Measurements from ENCODE around the gene IFT74.
"Not testable (repeated sequence)": the region's sequence is repeated elsewhere in the genome, so short reads cannot be mapped to it uniquely, and the experiment has no call there.

The IFT74 gene

GRCh38 chr9:27093384-27094067, 137.3 kb downstream of the IFT74 start:
- not testable (repeated sequence) for ATAC-seq (replicated peaks; ENCODE audit: extremely low read depth, poor library complexity, severe bottlenecking); DNase-seq (ENCODE audit: low spot score in 2 of 2); H3K9me3 Mint-ChIP-seq; H3K4me1 Mint-ChIP-seq; H3K4me3 Mint-ChIP-seq; H3K27ac Mint-ChIP-seq (ENCODE audit: low read depth); H3K36me3 Mint-ChIP-seq (ENCODE audit: insufficient read depth)
- peaks cover 35% of the 10 kb centered on the region for H3K27me3 Mint-ChIP-seq

DNA sequence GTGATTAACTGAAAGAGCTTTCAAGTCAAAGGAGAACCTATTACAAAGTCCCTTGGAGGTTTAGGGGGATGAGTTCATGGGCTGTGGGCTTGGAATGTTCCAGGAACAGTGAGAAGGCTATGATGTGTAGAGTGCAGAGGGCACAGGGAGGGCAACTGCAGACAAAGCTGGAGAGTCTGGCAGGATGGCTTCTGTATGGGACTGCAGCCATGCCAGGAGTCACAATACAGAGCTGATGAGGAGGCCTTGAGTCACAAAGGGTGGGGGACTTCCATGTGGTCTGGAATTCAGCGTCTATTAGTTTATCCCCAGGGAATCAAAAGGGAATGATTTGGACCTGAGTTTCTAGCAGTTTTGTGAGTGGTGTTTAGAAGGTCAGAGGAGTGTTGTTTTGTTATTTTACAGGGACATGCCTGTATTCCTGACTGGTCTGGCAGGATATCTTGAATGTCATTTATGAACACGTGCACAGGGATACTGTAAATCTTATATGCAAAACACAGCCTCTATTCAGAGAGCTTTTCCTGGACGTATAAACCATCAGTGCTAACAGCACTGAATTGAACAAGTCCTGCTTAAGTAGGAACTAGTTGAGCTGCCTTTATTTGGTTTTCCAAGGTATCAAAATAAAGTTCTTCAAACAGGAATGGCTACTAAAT, 138.6 kb downstream of the IFT74 start:
- peaks cover 35% of the 10 kb centered on the region for H3K27me3 Mint-ChIP-seq
- no peaks in the 10 kb centered on the region for H3K9me3 Mint-ChIP-seq
- H3K27ac Mint-ChIP-seq (ENCODE audit: low read depth), result no peak overlapping the region
- ATAC-seq (replicated peaks; ENCODE audit: extremely low read depth, poor library complexity, severe bottlenecking) (no peak), DNase-seq (ENCODE audit: low spot score in 2 of 2) (no peak)
- no peak overlapping the region for H3K4me3 Mint-ChIP-seq
- no peaks in the 10 kb centered on the region for H3K4me1 Mint-ChIP-seq
- peaks cover 2% of the 10 kb centered on the region for H3K36me3 Mint-ChIP-seq (ENCODE audit: insufficient read depth)

DNA sequence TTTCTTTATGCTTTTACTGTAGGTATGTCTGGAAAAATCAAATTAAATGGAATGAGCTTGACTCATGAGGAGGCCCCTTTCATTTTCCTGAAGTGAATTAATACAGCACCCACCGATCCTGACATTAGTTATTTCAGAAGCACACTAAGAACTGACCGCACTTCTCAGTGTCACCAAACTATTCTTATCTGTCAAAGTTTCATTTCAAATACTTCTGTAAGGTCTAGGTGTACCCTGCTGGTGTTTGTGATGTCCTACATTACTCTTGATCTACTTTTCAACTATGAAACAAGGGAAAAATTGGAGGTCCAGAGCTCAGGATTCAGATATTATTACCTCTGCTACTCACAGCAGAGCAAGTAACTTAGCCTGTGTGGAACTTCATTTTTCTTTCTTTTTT, 151.0 kb downstream of the IFT74 start:
- H3K27ac Mint-ChIP-seq (ENCODE audit: low read depth), result no peak overlapping the region
- ATAC-seq (replicated peaks; ENCODE audit: extremely low read depth, poor library complexity, severe bottlenecking), result no peak

DNA sequence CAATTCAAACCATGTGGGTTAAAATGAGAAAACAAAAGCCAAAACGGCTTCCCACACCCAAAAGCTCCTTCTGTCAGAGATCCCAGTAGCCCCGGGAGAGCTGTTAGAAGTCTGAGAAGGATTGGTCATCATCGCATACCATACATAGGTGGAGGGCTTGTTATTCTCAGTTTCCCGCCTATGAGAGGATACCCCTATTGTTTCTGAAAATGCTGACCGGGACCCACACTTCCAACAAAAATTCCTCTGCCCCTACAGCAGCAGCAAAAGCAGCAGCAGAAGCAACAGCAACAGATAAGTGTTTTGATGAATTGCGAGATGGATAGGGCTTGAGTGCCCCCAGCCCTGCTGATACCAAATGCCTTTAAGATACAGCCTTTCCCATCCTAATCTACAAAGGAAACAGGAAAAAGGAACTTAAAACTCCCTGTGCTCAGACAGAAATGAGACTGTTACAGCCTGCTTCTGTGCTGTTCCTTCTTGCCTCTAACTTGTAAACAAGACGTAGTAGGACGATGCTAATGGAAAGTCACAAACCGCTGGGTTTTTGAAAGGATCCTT, 152.8 kb downstream of the IFT74 start, which contains the start of gene TEK:
Gene TEK, plus strand, starts transcription at position 245 of the 561 bp plus-strand sequence. CDS start 366 bp downstream, outside the sequence.
- no peak for ATAC-seq (replicated peaks; ENCODE audit: extremely low read depth, poor library complexity, severe bottlenecking)
- Mint-ChIP-seq H3K4me3 (no peak within 1 kb of the TSS), H3K4me1 (no peaks in the 10 kb centered on the region)

More for the DNA sequence above, 151.0 kb downstream of the IFT74 start:
- DNase-seq (ENCODE audit: low spot score in 2 of 2), result no peak
- H3K4me3 Mint-ChIP-seq, result no peak overlapping the region
- no peaks in the 10 kb centered on the region for H3K36me3 Mint-ChIP-seq (ENCODE audit: insufficient read depth)
- no peaks in the 10 kb centered on the region for H3K4me1 Mint-ChIP-seq
- no peaks in the 10 kb centered on the region for H3K9me3 Mint-ChIP-seq
- H3K27me3 Mint-ChIP-seq, result peaks cover 9% of the 10 kb centered on the region

GRCh38 chr9:27109621-27110020, 153.4 kb downstream of the IFT74 start:
- no peaks in the 10 kb centered on the region for H3K4me1 Mint-ChIP-seq
- H3K9me3 Mint-ChIP-seq, result no peaks in the 10 kb centered on the region

More for the DNA sequence above, 152.8 kb downstream of the IFT74 start, which contains the start of gene TEK:
- Mint-ChIP-seq H3K9me3 (no peaks in the 10 kb centered on the region), H3K27me3 (peaks cover 9% of the 10 kb centered on the region), H3K36me3 (ENCODE audit: insufficient read depth) (peaks cover under 1% of the 10 kb centered on the region), H3K27ac (ENCODE audit: low read depth) (no peak within 1 kb of the TSS)
- DNase-seq (ENCODE audit: low spot score in 2 of 2), result no peak

DNA sequence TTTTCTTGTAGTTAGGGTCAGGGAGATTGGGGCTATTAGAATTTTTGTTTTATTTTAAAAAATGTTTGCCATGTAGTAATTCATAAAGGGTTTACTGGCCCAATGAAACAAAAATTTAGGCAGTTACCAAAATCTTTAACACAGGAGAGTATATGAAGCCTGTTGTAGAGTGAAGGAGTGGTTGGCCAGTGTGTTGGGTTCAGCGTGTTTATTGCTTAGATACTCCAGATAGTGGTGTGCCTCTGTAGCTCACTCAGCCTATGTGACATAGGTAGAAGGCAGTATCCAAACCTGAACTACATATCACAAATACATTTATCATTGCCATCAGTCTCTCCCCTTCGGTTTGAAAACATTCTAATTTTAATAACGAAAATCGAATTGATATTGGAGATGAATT, 154.0 kb downstream of the IFT74 start:
- no peaks in the 10 kb centered on the region for H3K9me3 Mint-ChIP-seq
- H3K4me3 Mint-ChIP-seq, result no peak overlapping the region
- peaks cover 2% of the 10 kb centered on the region for H3K36me3 Mint-ChIP-seq (ENCODE audit: insufficient read depth)
- H3K27me3 Mint-ChIP-seq, result peaks cover 9% of the 10 kb centered on the region
- ATAC-seq (replicated peaks; ENCODE audit: extremely low read depth, poor library complexity, severe bottlenecking) (no peak), DNase-seq (ENCODE audit: low spot score in 2 of 2) (no peak)
- H3K4me1 Mint-ChIP-seq, result no peaks in the 10 kb centered on the region
- H3K27ac Mint-ChIP-seq (ENCODE audit: low read depth), result no peak overlapping the region

More at GRCh38 chr9:27109621-27110020, 153.4 kb downstream of the IFT74 start:
- Mint-ChIP-seq H3K36me3 (ENCODE audit: insufficient read depth) (peaks cover 2% of the 10 kb centered on the region), H3K27ac (ENCODE audit: low read depth) (no peak overlapping the region), H3K27me3 (peaks cover 9% of the 10 kb centered on the region), H3K4me3 (no peak overlapping the region)
- DNase-seq (ENCODE audit: low spot score in 2 of 2), result no peak
- no peak for ATAC-seq (replicated peaks; ENCODE audit: extremely low read depth, poor library complexity, severe bottlenecking)

- H3K4me1 Mint-ChIP-seq, result no peaks in the 10 kb centered on the region
- H3K27me3 Mint-ChIP-seq, result peaks cover 9% of the 10 kb centered on the region
- H3K36me3 Mint-ChIP-seq (ENCODE audit: insufficient read depth), result peaks cover 2% of the 10 kb centered on the region
- no peak overlapping the region for H3K27ac Mint-ChIP-seq (ENCODE audit: low read depth)
- H3K9me3 Mint-ChIP-seq, result no peaks in the 10 kb centered on the region
- no peak for ATAC-seq (replicated peaks; ENCODE audit: extremely low read depth, poor library complexity, severe bottlenecking)
- H3K4me3 Mint-ChIP-seq, result no peak overlapping the region
- DNase-seq (ENCODE audit: low spot score in 2 of 2), result no peak
Observed at GRCh38 chr9:27112235-27112634, 156.0 kb downstream of the IFT74 start.

Data from central memory CD8-positive, alpha-beta T cell (primary cell).